Peyer's patch (tissue), 4 donors: Measurements from ENCODE around the gene EMC10.

Experiments used
- CTCF ChIP-seq, 6 experiments: fragments of 450-650 bp in 4 of 6; fragments of 200-600 bp in 2 of 6; sonication (generic) in 1 of 6; IDR thresholded peaks; one replicate each; pipeline ENCODE4 v1.5.1; 2017 to 2019; ENCODE audit warnings: antibody characterized with exemption in 6 of 6, mild to moderate bottlenecking in 3 of 6, moderate library complexity in 1 of 6
- POLR2A ChIP-seq, 2 donors: fragments of 450-650 bp; IDR thresholded peaks; one replicate each; pipeline ENCODE4 v1.5.1; 2017; ENCODE audit warnings: antibody characterized with exemption in 2 of 2, mild to moderate bottlenecking in 2 of 2, moderate library complexity in 2 of 2

DNA sequence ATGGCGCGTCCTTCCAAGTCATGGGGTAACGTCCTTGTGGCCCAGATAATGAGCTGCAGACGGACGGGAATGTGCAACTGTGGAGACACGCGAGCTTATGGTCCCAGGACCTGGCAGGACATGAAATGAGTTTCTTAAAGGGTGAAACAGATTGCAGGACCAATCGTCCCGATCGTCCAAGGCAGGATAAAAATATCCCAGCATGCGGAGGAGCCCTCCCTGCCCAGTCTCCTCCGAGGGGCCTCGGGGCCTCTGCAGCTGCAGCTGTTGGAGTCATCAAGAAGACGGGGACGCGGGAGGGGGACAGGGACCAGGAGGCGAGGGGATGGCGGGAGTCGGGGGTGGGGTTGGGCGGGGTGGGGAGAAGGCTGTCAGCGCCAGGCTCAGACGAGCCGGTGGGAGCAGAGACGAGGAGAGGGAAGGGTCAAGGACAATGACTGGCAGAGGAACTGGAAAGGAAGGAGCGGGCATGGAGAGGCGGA lies 14.7 kb downstream of the EMC10 start:
- TF ChIP-seq CTCF (IDR thresholded peaks at IDR 0.05) (no peak), POLR2A (IDR thresholded peaks at IDR 0.05) (no peak)
